Measurements from ENCODE around the gene SBF1. TPM values are rescaled to one million over a fixed set of nuclear protein-coding genes. Genes with fewer than 3 reads are reported as not detected.
A peak's percentile ranks its signal among the peaks of the same experiment; 100 is the strongest.

SBF1 gene
- total and polyA plus RNA-seq, 2 of the 13 experiments (the other 11 are each of a cell fraction or from before 2014, with no cell fraction given): 31.7 to 40.9 TPM

DNA sequence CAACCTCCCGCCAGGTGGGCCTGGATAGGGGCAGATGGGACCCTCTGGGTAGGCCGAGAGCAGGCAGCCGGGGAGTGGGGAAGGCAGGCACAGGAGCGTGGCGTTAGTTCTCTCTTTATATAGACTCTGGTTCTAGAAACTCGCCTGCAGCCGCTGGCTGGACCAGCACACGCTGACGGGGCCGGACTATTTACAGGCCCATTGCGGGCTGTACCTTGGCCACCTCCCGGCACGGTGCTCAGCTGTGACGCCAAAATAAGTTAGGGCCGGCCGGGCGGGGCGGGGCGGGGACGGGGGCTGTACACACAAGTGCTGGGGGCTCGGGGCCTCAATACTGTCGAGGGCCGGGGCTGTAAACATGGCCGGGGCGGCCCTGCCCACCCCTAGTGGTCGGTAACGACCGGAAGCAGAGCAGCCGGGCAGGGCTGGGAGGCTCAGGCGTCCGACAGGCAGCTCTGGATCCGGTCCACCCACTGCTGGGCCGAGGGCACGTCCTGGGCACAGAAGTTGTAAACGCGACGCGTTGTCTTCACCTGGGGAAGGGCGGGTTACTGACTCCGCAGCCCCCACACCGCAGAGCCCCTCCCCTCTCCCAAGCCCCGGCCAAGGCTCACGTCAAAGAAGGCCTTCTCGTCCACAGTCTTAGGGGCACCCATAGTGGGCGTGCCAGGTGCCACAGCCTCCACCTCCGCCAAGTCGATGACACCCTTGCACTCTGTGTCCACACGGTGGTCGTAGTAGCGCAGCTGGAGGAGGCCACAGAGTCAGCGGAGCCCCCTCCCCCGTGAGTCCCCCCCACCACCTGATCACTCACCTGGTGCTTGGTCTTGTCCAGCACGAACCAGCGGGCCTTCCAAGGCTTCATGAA is 27.9 kb downstream of the SBF1 start (continued):
- TF ChIP-seq, protein P1, sequence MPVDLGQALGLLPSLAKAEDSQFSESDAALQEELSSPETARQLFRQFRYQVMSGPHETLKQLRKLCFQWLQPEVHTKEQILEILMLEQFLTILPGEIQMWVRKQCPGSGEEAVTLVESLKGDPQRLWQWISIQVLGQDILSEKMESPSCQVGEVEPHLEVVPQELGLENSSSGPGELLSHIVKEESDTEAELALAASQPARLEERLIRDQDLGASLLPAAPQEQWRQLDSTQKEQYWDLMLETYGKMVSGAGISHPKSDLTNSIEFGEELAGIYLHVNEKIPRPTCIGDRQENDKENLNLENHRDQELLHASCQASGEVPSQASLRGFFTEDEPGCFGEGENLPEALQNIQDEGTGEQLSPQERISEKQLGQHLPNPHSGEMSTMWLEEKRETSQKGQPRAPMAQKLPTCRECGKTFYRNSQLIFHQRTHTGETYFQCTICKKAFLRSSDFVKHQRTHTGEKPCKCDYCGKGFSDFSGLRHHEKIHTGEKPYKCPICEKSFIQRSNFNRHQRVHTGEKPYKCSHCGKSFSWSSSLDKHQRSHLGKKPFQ (CRISPR knock-in tag; IDR thresholded peaks at IDR 0.05; ENCODE audit: insufficient replicate concordance): no peak
- TF ChIP-seq RAD51 (IDR thresholded peaks at IDR 0.05; ENCODE audit: borderline replicate concordance) (no peak), ZNF550 (CRISPR knock-in tag; IDR thresholded peaks at IDR 0.05; ENCODE audit: borderline replicate concordance) (no peak), ZNF564 (CRISPR knock-in tag; IDR thresholded peaks at IDR 0.05) (no peak), ERF (CRISPR knock-in tag; IDR thresholded peaks at IDR 0.05) (no peak), ZNF383 (CRISPR knock-in tag; IDR thresholded peaks at IDR 0.05; ENCODE audit: borderline replicate concordance) (no peak), AGO1 (IDR thresholded peaks at IDR 0.05; ENCODE audit: low read depth, low read length, poor library complexity, severe bottlenecking) (peak; percentile 68), AGO2 (optimal IDR thresholded peaks at IDR 0.05; ENCODE audit: low read depth, low read length) (peak; percentile 77)

DNA sequence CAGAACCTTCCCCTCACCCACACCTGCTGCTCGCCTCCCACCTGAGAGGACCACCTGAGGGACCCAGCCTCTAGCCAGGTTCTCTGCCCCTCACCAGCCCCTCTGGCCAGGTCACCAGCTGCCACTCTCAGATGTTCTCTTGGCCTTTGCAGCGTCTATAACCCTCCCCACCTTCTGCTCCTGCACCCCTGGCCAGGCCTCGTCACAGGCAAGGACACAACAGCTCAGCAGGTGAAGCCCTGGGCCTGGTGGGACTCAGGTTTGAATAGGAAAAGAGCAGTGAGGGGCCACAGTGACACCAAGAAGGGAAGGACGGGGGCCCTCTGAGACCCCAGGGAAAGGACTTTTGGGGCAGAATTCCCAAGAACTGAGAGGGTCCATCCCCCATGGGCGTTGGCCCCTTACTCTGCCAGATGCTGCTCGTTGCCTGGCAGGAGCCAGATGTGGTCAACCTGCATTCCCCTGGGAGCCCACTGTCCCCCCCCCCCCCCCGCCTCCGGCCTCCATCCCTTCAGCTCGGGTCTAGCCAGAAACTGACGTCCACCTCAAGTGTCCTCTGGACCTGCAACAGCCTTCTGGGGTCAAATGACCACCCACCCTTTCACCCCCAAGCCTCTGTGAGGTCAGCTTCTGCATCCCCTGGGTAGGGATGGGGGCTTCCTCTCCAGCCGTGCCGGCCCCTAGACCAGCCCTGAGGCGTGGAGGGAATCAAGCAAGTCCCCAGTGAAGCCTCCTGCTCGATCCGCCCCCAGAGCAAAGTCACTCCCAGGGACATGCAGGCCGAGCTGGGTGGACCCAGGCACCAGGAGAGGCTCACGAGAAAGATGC is 28.7 kb downstream of the SBF1 start:
- Histone ChIP-seq H2AFZ (ENCODE audit: low read length) (no peak overlapping the region), H3K4me1 (ENCODE audit: insufficient read depth, low read length) (no peaks in the 10 kb centered on the region; the same call in 1 of the 2 replicates), H3K4me2 (ENCODE audit: low read depth, low read length) (no peak overlapping the region), H3K36me3 (replicated peaks in 1 of 2; ENCODE audit: control insufficient read depth in 1 of 2, insufficient read depth in 2 of 2, low read length in 2 of 2) (peaks cover 26 to 40% of the 10 kb centered on the region in 2 experiments; a peak in 4 of 5 replicates), H3K9me3 (ENCODE audit: low read length) (no peaks in the 10 kb centered on the region), H3K27me3 (ENCODE audit: control insufficient read depth in 1 of 2, insufficient read depth in 2 of 2, low read length in 2 of 2) (no peaks in the 10 kb centered on the region), H3K9ac (ENCODE audit: insufficient read depth, low read depth, low read length) (no peak overlapping the region), H3K79me2 (ENCODE audit: insufficient read depth, low read length) (no peaks in the 10 kb centered on the region), H4K20me1 (ENCODE audit: insufficient read depth, low read length) (peaks cover 4% of the 10 kb centered on the region; the same call in 1 of the 2 replicates), H3K4me3 (replicated peaks in 1 of 3; ENCODE audit: insufficient read depth in 1 of 3, low read depth in 2 of 3, low read length in 3 of 3) (no peak overlapping the region), H3K27ac (ENCODE audit: extremely low read length, insufficient read depth, low read length) (no peak overlapping the region)
- 94% methylated on average over 16 of the region's 17 CpGs for WGBS (ENCODE audit: low lambda C conversion rate)
- ATAC-seq (peak; percentile 3; the same call in 2 of the 3 replicates), DNase-seq (ENCODE audit: low spot score) (no peak), FAIRE-seq (no peak)
- ChIA-PET POLR2A (no interaction called here), CTCF (ENCODE audit: low intra/inter-chr PET ratio, low total read pairs) (no interaction called here)
- no TSS peak for BruUV-seq (replicated peaks)
- in situ Hi-C loops (cut with HindIII; ENCODE audit: extremely low pct_ligation_motif_present, low pct_unique_long_range_greater_than_20kb) (no loop called here), intact Hi-C loops (cut with micrococcal nuclease; ENCODE audit: unreplicated experiment) (no loop called here)
- TF ChIP-seq EZH2 (conservative IDR thresholded peaks at IDR 0.05; ENCODE audit: low read depth, low read length): no peak
- TF ChIP-seq, protein P2, sequence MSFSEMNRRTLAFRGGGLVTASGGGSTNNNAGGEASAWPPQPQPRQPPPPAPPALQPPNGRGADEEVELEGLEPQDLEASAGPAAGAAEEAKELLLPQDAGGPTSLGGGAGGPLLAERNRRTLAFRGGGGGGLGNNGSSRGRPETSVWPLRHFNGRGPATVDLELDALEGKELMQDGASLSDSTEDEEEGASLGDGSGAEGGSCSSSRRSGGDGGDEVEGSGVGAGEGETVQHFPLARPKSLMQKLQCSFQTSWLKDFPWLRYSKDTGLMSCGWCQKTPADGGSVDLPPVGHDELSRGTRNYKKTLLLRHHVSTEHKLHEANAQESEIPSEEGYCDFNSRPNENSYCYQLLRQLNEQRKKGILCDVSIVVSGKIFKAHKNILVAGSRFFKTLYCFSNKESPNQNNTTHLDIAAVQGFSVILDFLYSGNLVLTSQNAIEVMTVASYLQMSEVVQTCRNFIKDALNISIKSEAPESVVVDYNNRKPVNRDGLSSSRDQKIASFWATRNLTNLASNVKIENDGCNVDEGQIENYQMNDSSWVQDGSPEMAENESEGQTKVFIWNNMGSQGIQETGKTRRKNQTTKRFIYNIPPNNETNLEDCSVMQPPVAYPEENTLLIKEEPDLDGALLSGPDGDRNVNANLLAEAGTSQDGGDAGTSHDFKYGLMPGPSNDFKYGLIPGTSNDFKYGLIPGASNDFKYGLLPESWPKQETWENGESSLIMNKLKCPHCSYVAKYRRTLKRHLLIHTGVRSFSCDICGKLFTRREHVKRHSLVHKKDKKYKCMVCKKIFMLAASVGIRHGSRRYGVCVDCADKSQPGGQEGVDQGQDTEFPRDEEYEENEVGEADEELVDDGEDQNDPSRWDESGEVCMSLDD (CRISPR knock-in tag; IDR thresholded peaks at IDR 0.05; ENCODE audit: borderline replicate concordance): no peak
- TF ChIP-seq, protein P3, sequence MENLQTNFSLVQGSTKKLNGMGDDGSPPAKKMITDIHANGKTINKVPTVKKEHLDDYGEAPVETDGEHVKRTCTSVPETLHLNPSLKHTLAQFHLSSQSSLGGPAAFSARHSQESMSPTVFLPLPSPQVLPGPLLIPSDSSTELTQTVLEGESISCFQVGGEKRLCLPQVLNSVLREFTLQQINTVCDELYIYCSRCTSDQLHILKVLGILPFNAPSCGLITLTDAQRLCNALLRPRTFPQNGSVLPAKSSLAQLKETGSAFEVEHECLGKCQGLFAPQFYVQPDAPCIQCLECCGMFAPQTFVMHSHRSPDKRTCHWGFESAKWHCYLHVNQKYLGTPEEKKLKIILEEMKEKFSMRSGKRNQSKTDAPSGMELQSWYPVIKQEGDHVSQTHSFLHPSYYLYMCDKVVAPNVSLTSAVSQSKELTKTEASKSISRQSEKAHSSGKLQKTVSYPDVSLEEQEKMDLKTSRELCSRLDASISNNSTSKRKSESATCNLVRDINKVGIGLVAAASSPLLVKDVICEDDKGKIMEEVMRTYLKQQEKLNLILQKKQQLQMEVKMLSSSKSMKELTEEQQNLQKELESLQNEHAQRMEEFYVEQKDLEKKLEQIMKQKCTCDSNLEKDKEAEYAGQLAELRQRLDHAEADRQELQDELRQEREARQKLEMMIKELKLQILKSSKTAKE (CRISPR knock-in tag; IDR thresholded peaks at IDR 0.05; ENCODE audit: borderline replicate concordance): no peak
- no peak for TF ChIP-seq GATAD2A (CRISPR knock-in tag; IDR thresholded peaks at IDR 0.05)
- TF ChIP-seq CREM (IDR thresholded peaks at IDR 0.05): no peak
- TF ChIP-seq CREM (CRISPR knock-in tag; IDR thresholded peaks at IDR 0.05): no peak

Measured in HepG2 (cell line).